H1 (cell line): ENCODE results near the gene CFAP210.
"Not testable (repeated sequence)": the region's sequence is repeated elsewhere in the genome, so short reads cannot be mapped to it uniquely, and the experiment has no call there.

Source experiments
- CHD2 ChIP-seq: IDR thresholded peaks from 2 replicates; pipeline ENCODE4 v1.6.1; 2012; ENCODE audit warnings: low read length, improper control_type of control experiment
- TF ChIP-seq, protein P1 (sequence below), 3 experiments: IDR thresholded peaks; 1 replicate in 2 of 3; 2 replicates in 1 of 3; pipeline versions ENCODE4 v1.5.1 to v1.6.1; 2011; ENCODE audit warnings: low read length in 3 of 3, mild to moderate bottlenecking in 3 of 3, inconsistent platforms in 2 of 3, low read depth in 1 of 3, moderate library complexity in 1 of 3; ENCODE audit not compliant: insufficient read depth in 1 of 3; ENCODE audit errors: control extremely low read depth in 1 of 3

DNA sequence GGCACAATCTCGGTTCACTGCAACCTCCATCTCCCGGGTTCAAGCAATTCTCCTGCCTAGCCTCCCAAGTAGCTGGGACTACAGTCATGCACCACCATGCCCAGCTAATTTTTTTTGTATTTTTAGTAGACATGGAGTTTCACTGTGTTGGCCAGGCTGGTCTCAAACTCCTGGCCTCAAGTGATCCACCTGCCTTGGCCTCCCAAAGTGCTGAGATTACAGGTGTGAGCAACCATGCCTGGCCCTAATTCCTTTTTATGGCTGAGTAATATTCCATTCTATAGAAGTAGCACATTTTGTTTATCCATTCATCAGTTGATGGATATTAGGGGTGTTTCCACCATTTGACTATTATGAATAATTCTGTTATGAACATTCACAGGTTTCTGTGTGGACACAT lies 9.5 kb downstream of the CFAP210 start:
- TF ChIP-seq, protein P1, sequence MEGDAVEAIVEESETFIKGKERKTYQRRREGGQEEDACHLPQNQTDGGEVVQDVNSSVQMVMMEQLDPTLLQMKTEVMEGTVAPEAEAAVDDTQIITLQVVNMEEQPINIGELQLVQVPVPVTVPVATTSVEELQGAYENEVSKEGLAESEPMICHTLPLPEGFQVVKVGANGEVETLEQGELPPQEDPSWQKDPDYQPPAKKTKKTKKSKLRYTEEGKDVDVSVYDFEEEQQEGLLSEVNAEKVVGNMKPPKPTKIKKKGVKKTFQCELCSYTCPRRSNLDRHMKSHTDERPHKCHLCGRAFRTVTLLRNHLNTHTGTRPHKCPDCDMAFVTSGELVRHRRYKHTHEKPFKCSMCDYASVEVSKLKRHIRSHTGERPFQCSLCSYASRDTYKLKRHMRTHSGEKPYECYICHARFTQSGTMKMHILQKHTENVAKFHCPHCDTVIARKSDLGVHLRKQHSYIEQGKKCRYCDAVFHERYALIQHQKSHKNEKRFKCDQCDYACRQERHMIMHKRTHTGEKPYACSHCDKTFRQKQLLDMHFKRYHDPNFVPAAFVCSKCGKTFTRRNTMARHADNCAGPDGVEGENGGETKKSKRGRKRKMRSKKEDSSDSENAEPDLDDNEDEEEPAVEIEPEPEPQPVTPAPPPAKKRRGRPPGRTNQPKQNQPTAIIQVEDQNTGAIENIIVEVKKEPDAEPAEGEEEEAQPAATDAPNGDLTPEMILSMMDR (IDR thresholded peaks at IDR 0.05; ENCODE audit: control extremely low read depth in 1 of 3, insufficient read depth in 1 of 3, low read depth in 1 of 3, low read length in 3 of 3) = not testable (repeated sequence)
- not testable (repeated sequence) for TF ChIP-seq CHD2
